NCI-H82 treated with DMSO at 0.1 percent for 48 hours (cell line): Measurements from ENCODE around the gene CPN2.

Source experiments
- DNase-seq: peaks from one replicate; lab custom pipeline; 2025; ENCODE audit not compliant: unreplicated experiment; lab: John Stamatoyannopoulos, UW

The CPN2 gene

GRCh38 chr3:194314388-194315068 is 36.6 kb downstream of the CPN2 start:
- no peak for DNase-seq

- DNase-seq, result no peak
Measured at GRCh38 chr3:194313560-194314387, 37.4 kb downstream of the CPN2 start.

GRCh38 chr3:194312743-194313281 is 38.3 kb downstream of the CPN2 start:
- no peak for DNase-seq

- no peak for DNase-seq
Measured at GRCh38 chr3:194312186-194312742, 38.9 kb downstream of the CPN2 start.

GRCh38 chr3:194311000-194311399 is 40.1 kb downstream of the CPN2 start:
- no peak for DNase-seq

- no peak for DNase-seq
Measured at GRCh38 chr3:194310060-194310835, 40.9 kb downstream of the CPN2 start.

- no peak for DNase-seq
Measured at GRCh38 chr3:194308601-194309449, 42.3 kb downstream of the CPN2 start.

GRCh38 chr3:194307849-194308248 is 43.3 kb downstream of the CPN2 start:
- DNase-seq, result no peak

- no peak for DNase-seq
Measured at GRCh38 chr3:194306771-194307640, 44.1 kb downstream of the CPN2 start.

- DNase-seq, result no peak
Measured at GRCh38 chr3:194306109-194306686, 44.9 kb downstream of the CPN2 start.

GRCh38 chr3:194305356-194306108 is 45.6 kb downstream of the CPN2 start:
- no peak for DNase-seq

- no peak for DNase-seq
Measured at GRCh38 chr3:194304186-194304917, 46.8 kb downstream of the CPN2 start.

GRCh38 chr3:194303749-194304148 is 47.4 kb downstream of the CPN2 start:
- DNase-seq, result no peak

GRCh38 chr3:194301730-194302129 is 49.4 kb downstream of the CPN2 start:
- DNase-seq, result no peak

GRCh38 chr3:194300936-194301335 is 50.2 kb downstream of the CPN2 start:
- no peak for DNase-seq

GRCh38 chr3:194300382-194300758 is 50.8 kb downstream of the CPN2 start:
- DNase-seq, result peak; percentile 74
